NCI-H146 (cell line): ENCODE measurements around the gene TMEM132C.
A peak's percentile ranks its signal among the peaks of the same experiment; 100 is the strongest.

Experiments
- DNase-seq: peaks from one replicate; lab custom pipeline; 2025; lab: John Stamatoyannopoulos, UW

TMEM132C gene

DNA sequence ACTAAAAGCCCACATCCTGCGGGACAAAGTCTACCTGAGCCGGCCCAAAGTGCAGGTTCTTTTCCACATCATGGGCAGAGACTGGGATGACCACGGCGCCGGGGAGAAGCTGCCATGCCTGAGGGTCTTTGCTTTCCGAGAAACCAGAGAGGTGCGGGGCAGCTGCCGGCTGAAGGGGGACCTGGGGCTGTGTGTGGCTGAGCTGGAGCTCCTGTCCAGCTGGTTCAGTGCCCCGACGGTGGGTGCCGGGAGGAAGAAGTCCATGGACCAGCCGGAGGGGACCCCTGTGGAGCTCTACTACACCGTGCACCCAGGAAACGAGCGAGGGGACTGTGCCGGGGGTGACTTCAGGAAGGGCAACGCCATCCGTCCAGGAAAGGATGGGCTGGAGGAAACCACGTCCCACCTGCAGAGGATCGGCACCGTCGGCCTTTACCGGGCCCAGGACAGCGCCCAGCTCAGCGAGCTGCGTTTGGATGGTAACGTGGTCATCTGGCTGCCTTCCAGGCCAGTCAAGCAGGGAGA is 148.1 kb downstream of the TMEM132C start:
- no peak for DNase-seq

DNA sequence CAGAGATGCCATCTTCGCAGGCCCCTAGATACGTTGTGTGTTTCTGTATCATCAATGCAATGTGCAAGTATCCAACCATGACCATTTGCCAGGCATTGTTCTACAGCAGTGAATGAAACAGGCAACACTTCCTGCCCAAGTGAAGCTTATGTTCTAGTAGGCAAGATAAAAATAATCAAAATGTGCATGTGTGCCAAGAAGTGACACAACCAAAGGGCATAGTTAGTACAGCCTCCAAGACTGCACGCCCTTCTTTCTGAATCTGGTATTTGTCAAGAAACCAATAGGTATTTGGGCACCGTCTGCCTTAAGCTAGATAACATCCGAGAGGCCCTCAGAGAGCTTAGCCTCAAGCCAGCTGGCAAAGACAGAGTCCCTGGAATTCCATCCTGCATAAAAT is 152.0 kb downstream of the TMEM132C start:
- no peak for DNase-seq

DNA sequence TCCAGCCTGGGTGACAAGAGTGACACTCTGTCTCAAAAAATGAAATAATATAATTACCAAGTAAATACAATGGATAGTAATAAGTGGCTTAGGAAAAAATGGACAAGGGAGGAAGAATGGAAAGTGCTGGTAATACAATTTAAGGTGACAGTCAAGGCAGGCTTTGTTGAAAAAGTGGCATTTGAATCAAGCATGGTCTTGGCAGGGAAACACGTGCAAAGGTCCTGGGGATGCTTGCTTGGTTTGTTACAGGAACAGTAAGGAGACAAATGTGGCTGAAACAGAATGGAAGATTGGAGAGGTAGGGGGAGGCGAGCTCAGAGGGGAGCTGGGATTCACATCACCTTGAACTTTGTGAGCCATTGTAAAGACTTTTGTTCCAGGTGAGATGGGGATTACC is 153.2 kb downstream of the TMEM132C start:
- DNase-seq: no peak

GRCh38 chr12:128421375-128421774 is 154.4 kb downstream of the TMEM132C start:
- no peak for DNase-seq

- DNase-seq: no peak
These were observed 156.2 kb downstream of the TMEM132C start for GRCh38 chr12:128423205-128423604.

- DNase-seq: no peak
These were observed 158.0 kb downstream of the TMEM132C start for GRCh38 chr12:128424931-128425431.

DNA sequence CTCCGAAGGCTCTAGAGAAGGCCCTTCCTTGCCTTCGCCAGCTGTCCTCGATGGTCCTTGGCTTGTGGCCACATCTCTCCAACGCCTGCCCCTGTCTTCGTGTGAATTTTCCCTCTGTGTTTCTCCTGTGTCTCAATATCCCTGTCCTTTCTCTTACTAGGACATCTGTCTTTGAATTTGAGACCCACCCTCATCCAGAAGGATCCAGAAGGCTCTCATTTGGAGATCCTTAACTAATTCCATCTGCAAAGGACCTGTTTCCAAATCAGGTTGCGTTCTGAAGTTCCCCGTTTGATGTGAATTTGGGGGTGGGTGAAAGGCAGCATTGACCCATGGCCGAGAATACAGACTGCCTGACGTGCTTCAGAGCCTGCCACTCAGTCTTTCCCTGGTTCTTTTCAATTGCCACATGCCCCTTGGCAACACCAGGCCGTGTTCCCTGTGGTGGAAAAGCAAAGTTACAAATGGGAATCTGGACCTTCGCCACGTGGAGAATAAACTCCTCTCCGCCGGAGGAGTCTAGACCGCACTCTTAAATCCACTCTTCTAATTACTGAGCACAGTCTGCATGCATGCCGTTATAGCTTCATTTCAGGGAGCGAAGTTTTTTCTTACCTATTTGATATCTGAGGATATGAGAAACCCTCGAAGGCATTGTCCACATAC is 158.8 kb downstream of the TMEM132C start:
- DNase-seq: no peak

- no peak for DNase-seq
These were observed 159.5 kb downstream of the TMEM132C start for GRCh38 chr12:128426511-128426910.

DNA sequence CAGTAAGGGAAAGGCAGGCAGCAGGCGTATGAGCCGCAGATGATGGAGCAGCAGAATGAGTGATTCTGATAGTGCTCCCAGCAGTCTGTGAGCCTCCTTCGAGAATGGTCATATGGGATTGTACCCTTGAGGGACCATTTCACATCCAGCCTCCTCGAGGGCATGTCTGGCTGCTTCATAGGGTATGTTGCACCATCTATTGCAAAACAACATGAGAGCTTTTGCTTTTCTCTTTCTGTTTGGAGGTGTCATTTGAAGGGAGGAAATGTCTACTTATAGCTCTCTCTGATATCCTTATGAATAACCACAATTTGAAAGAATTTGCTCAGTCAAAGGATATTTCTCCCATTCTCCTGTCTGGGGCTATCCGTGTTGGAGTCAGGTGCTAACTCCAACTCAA is 172.8 kb downstream of the TMEM132C start:
- no peak for DNase-seq

- DNase-seq: no peak
These were observed 175.1 kb downstream of the TMEM132C start for GRCh38 chr12:128442096-128442495.

GRCh38 chr12:128444598-128444997 is 177.6 kb downstream of the TMEM132C start:
- DNase-seq: no peak

- DNase-seq: peak; percentile 10
These were observed 178.6 kb downstream of the TMEM132C start for GRCh38 chr12:128445415-128446127.

DNA sequence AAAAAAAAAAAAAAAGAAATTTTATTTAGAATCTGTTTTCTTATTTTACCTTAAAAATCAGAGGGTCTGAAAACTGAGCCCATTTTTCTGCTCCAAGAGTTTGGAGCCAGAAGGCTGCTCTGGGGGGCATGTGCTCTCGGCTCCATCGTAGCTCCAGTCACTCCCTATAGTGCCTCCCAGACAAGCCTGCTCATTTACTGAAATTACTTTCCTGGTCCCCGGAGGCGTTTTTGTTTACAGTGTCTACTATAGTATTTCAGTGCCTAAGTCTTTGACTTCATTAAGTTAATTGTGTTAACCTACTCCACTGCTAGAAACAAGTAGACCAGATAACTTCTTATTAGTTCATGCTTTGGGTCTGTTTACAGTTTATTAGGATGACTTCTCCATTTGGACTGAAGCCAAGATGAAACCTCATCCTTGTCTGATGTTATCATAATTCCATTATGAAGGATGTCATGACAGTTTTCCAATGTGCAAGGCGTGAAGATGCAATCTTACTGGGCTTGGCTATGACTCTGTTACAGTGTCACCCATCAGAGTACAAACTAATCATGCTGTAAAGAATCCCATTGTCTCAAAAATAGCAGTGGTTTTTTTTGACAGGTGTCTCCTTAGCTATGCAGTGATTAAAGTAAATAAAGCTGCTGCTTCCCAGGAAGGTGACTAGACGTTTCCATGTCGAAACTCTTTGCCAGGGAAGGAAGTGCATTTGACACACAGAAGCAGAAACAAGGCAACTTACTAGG is 182.3 kb downstream of the TMEM132C start:
- peak; percentile 69 for DNase-seq

DNA sequence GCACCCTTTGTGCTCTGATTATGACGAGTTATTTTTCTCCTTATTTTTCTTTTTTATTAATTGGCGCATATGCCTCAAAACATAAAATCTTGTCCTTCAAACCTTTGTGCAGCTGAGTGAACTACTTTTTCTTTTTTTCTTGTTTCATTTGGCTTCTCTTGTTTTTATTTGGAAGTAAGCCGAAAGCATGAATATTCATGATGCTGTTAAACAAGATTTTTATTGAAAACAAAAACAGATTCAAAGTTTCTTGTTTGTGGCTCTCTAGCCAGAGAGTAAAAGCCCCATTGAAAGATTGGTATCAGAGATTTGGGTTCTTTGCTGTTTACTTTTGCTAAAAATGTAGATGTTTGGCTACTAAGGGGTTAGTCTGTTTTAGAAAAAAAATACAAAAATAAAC is 183.8 kb downstream of the TMEM132C start:
- DNase-seq: no peak

DNA sequence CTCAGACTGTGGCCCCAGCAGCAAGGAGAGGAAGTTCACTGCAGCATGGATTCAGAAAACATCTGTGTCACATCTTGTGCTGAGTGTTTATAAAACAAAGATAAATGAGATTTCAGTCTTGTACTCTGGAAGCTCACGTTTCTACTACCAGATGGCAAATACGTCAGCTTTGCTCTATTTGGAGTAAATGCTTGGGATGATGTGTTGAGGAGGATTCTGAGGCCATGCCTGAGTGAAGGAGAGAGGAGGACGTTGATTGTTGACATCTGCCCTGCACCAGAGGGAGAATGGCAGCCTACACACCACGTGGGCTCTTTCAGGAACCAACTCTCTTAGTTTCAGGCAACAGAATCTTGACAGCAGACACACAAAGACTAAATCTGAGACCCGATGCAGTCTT is 188.9 kb downstream of the TMEM132C start:
- DNase-seq: no peak

GRCh38 chr12:128456922-128457321 is 190.0 kb downstream of the TMEM132C start:
- DNase-seq: no peak

- no peak for DNase-seq
These were observed 191.5 kb downstream of the TMEM132C start for GRCh38 chr12:128458301-128458974.

DNA sequence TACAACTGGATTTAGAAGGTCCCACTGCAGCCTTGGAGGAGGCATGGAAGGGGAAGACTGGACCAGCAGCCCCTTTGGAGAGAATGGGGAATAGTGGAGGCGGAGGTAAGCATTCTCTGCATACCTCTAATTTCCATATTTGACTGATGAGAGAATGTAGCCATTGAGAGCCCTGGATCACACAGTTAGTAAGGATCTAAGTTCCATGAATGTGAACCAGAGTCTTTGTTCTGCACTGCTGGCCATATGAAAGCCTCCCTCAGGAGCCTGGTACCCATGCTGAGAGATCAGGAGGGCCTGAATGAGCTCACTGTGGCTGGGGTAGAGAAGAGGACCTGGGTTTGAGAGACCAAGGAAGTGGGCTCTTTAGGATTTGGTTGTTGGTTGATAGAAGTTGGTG is 192.1 kb downstream of the TMEM132C start:
- no peak for DNase-seq

DNA sequence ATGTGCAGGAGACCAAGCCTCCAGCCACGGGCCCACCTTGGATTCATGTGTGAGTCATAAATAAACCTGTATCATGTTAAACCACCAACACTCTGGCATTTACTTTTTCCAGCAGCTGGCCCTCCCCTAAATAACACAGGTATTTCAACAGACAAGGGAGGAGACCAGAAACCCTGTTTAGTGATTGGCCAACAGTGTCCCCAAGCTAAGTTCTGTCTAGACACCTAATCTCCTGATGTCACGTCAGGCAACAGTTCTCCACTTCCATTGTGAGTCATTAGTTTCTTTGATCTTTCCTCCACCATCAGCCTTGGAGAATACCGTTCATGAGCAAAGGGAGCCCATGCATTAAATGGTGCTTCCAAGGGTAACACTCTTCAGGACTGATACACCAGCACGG is 196.9 kb downstream of the TMEM132C start:
- no peak for DNase-seq

GRCh38 chr12:128467882-128468281 is 200.9 kb downstream of the TMEM132C start:
- DNase-seq: no peak

DNA sequence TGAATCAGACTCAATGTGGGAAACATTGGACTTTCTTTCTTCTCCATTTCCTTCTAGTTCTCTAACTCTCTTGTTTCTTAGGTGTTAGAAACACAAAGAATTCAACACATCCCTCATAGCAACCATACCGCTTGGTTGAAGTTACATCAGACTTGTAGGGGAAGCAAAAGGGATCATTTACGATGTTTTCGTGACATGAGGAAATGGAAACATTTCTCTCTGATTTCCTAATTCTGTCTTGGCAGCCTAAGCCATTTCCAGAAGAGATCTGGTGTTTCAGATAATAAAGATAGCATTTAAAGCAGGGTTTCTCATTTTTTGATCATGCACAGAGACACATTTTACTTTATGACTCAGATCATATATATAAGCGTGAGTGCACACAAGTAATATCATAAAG is 202.0 kb downstream of the TMEM132C start:
- no peak for DNase-seq

- DNase-seq: no peak
These were observed 204.5 kb downstream of the TMEM132C start for GRCh38 chr12:128471491-128471890.
